ENCODE data around the gene BPIFB1. TPM values are rescaled to one million over a fixed set of nuclear protein-coding genes. Genes with fewer than 3 reads are reported as not detected.

BPIFB1 gene
- total and polyA plus RNA-seq, 2 donors (not counting 3 experiments of a cell fraction or from before 2014, with no cell fraction given) = not detected

GRCh38 chr20:33306807-33307206 lies 23.8 kb downstream of the BPIFB1 start:
- Histone ChIP-seq H3K4me3 (replicated peaks in 1 of 3; ENCODE audit: insufficient read depth in 1 of 3, low read depth in 1 of 3, low read length in 3 of 3) (no peak overlapping the region), H3K4me2 (ENCODE audit: insufficient read depth, low read length) (no peak overlapping the region), H4K20me1 (replicated peaks; ENCODE audit: control insufficient read depth, extremely low read depth, insufficient read depth, low read length) (no peaks in the 10 kb centered on the region), H2AFZ (ENCODE audit: low read depth, low read length) (no peak overlapping the region), H3K79me2 (ENCODE audit: control insufficient read depth, insufficient read depth, low read length) (no peaks in the 10 kb centered on the region), H3K9me3 (replicated peaks; ENCODE audit: control insufficient read depth, insufficient read depth, low read length) (no peaks in the 10 kb centered on the region), H3K9ac (replicated peaks; ENCODE audit: extremely low read depth, insufficient read depth, low read length) (no peak overlapping the region), H3K27me3 (ENCODE audit: control insufficient read depth in 2 of 2, insufficient read depth in 2 of 2, low read length in 2 of 2) (no peaks in the 10 kb centered on the region), H3K36me3 (ENCODE audit: control insufficient read depth in 2 of 2, extremely low read depth in 1 of 2, insufficient read depth in 2 of 2, low read length in 2 of 2) (no peaks in the 10 kb centered on the region), H3K9me1 (replicated peaks; ENCODE audit: control insufficient read depth, extremely low read depth, insufficient read depth, low read length) (no peaks in the 10 kb centered on the region), H3K4me1 (ENCODE audit: control insufficient read depth, extremely low read depth, insufficient read depth, low read length) (no peaks in the 10 kb centered on the region), H3K27ac (ENCODE audit: insufficient read depth, low read depth, low read length) (no peak overlapping the region)
- FAIRE-seq (no peak), DNase-seq (ENCODE audit: low read depth, low spot score) (no peak)
- POLR2A ChIA-PET = no interaction called here
- intact Hi-C loops (cut with micrococcal nuclease) (no loop called here), dilution Hi-C loops (cut with MboI; ENCODE audit: extremely low pct_ligation_motif_present, low sequenced_read_pairs) (no loop called here)
- CTCF ChIA-PET = no interaction called here
- no peak for TF ChIP-seq EZH2 (IDR thresholded peaks at IDR 0.05; ENCODE audit: borderline replicate concordance, low read depth, low read length, severe bottlenecking)
- no peak for TF ChIP-seq POLR2A (IDR thresholded peaks at IDR 0.05; ENCODE audit: low read depth, low read length)
- no peak for TF ChIP-seq POLR2AphosphoS5 (IDR thresholded peaks at IDR 0.05; ENCODE audit: insufficient read depth, low read depth, low read length)
- no peak for TF ChIP-seq CTCF (IDR thresholded peaks at IDR 0.05; ENCODE audit: extremely low read depth in 1 of 2, insufficient read depth in 1 of 2, low read depth in 1 of 2, low read length in 2 of 2)
- no peak for TF ChIP-seq MYC (IDR thresholded peaks at IDR 0.05; ENCODE audit: low read depth, low read length)
- no peak for TF ChIP-seq FOS (IDR thresholded peaks at IDR 0.05; ENCODE audit: borderline replicate concordance, insufficient read depth, low read length)
- TF ChIP-seq JUN (IDR thresholded peaks at IDR 0.05; ENCODE audit: borderline replicate concordance, insufficient read depth, insufficient read length, low read depth) = no peak
- no peak for TF ChIP-seq GATA2 (IDR thresholded peaks at IDR 0.05; ENCODE audit: insufficient read depth, insufficient read length, low read depth, low read length)
- no peak for TF ChIP-seq MAX (IDR thresholded peaks at IDR 0.05; ENCODE audit: insufficient read depth, insufficient read length)
- no TSS peak for BruUV-seq (replicated peaks)
